Cardiac muscle cell (in vitro differentiated cells and primary cell): ENCODE results near the gene IKZF4. TPM values are rescaled to one million over a fixed set of nuclear protein-coding genes. Genes with fewer than 3 reads are reported as not detected.
"Not testable (repeated sequence)": the region's sequence is repeated elsewhere in the genome, so short reads cannot be mapped to it uniquely, and the experiment has no call there.

Source experiments
- DNase-seq, 2 donors: peaks; one replicate each; pipeline versions ENCODE4 v3.0.0 to v3.0.0-alpha.2; 2010 to 2017; ENCODE audit warnings: low read depth in 1 of 2, low spot score in 1 of 2
- H3K27ac ChIP-seq: fragments of 200-600 bp; sonication (generic); 2 replicates; pipeline ENCODE4 v1.5.1; 2016
- H3K27me3 ChIP-seq: fragments of 200-600 bp; sonication (generic); 2 replicates; pipeline ENCODE4 v1.6.0; 2016; ENCODE audit warnings: control low read depth
- H3K36me3 ChIP-seq: fragments of 200-600 bp; sonication (generic); 2 replicates; pipeline ENCODE4 v1.5.1; 2016; ENCODE audit warnings: control low read depth
- H3K4me1 ChIP-seq: fragments of 200-600 bp; sonication (generic); 2 replicates; pipeline ENCODE4 v1.8.1; 2017; ENCODE audit warnings: low read depth, mild to moderate bottlenecking, mixed run types
- H3K4me3 ChIP-seq: fragments of 200-600 bp; sonication (generic); 2 replicates; pipeline ENCODE4 v1.5.1; 2016; ENCODE audit warnings: mild to moderate bottlenecking
- H3K9me3 ChIP-seq: fragments of 200-600 bp; sonication (generic); 2 replicates; pipeline ENCODE4 v1.5.1; 2017; ENCODE audit warnings: low read depth, mild to moderate bottlenecking, control low read depth
- polyA plus RNA-seq: library from polyadenylated mRNA; unstranded; fragments of >200 nt; fragmentation: Nextera tagmentation; extraction: Ambion mirVana; gene quantifications from 2 replicates; pipeline ENCODE4 v1.2.1, GENCODE V29; 2016
- total RNA-seq: library from RNA; depleted of rRNA; stranded (reverse); fragments of >200 nt; gene quantifications from 2 replicates; pipeline ENCODE4 v1.2.3, GENCODE V29; 2016
- TF ChIP-seq, protein P1 (sequence below): IDR thresholded peaks from 2 replicates; pipeline ENCODE4 v1.5.1; 2012; ENCODE audit warnings: low read depth, mild to moderate bottlenecking, low read length

IKZF4 gene
- total and polyA plus RNA-seq, 2 experiments from 2014 or later, result 11.5 to 12.5 TPM

GRCh38 chr12:55974308-55974730, 46.5 kb upstream of the IKZF4 start:
- peak; percentile 52 to 76 for DNase-seq
- H3K9me3 ChIP-seq, result no peaks in the 10 kb centered on the region
- TF ChIP-seq, protein P1, sequence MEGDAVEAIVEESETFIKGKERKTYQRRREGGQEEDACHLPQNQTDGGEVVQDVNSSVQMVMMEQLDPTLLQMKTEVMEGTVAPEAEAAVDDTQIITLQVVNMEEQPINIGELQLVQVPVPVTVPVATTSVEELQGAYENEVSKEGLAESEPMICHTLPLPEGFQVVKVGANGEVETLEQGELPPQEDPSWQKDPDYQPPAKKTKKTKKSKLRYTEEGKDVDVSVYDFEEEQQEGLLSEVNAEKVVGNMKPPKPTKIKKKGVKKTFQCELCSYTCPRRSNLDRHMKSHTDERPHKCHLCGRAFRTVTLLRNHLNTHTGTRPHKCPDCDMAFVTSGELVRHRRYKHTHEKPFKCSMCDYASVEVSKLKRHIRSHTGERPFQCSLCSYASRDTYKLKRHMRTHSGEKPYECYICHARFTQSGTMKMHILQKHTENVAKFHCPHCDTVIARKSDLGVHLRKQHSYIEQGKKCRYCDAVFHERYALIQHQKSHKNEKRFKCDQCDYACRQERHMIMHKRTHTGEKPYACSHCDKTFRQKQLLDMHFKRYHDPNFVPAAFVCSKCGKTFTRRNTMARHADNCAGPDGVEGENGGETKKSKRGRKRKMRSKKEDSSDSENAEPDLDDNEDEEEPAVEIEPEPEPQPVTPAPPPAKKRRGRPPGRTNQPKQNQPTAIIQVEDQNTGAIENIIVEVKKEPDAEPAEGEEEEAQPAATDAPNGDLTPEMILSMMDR, result no peak
- H3K27ac ChIP-seq, result peak overlapping the region; percentile 98
- no peaks in the 10 kb centered on the region for H3K36me3 ChIP-seq
- peak overlapping the region; percentile 95 for H3K4me3 ChIP-seq
- no peaks in the 10 kb centered on the region for H3K27me3 ChIP-seq
- peaks cover 10% of the 10 kb centered on the region for H3K4me1 ChIP-seq

DNA sequence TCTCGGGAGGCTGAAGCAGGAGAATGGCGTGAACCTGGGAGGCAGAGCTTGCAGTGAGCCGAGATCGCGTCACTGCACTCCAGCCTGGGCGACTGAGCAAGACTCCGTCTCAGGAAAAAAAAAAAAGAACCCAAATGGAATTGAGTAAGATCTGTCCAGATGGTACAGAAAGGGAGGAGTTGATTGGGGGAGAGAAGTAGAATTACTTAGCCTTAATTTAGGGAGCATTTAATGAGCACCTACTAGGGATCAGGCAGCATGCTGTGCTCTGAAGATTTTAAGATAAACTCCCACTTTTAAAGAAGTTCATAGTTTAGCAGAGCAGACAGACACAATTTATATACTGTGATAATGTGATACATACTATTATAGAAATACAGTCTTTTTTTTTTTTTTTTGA, 42.5 kb upstream of the IKZF4 start:
- Histone ChIP-seq H3K27ac (no peak overlapping the region), H3K36me3 (peaks cover 4% of the 10 kb centered on the region), H3K4me1 (peaks cover 10% of the 10 kb centered on the region), H3K27me3 (no peaks in the 10 kb centered on the region), H3K4me3 (no peak overlapping the region), H3K9me3 (no peaks in the 10 kb centered on the region)
- no peak for DNase-seq
- TF ChIP-seq, protein P1, result no peak

GRCh38 chr12:55979069-55979468, 41.8 kb upstream of the IKZF4 start:
- Histone ChIP-seq H3K27me3 (no peaks in the 10 kb centered on the region), H3K4me3 (no peak overlapping the region), H3K9me3 (no peaks in the 10 kb centered on the region), H3K27ac (no peak overlapping the region), H3K4me1 (peaks cover 10% of the 10 kb centered on the region), H3K36me3 (peaks cover 4% of the 10 kb centered on the region)
- DNase-seq, result no peak
- TF ChIP-seq, protein P1, result no peak

- H3K4me1 ChIP-seq, DNase-seq, H3K9me3 ChIP-seq, H3K4me3 ChIP-seq, H3K27me3 ChIP-seq, H3K27ac ChIP-seq: not testable (repeated sequence)
- H3K36me3 ChIP-seq, result peaks cover 13% of the 10 kb centered on the region
Observed at GRCh38 chr12:55981882-55982281, 39.0 kb upstream of the IKZF4 start.

- H3K27me3 ChIP-seq, result no peaks in the 10 kb centered on the region
- H3K4me1 ChIP-seq, result no peaks in the 10 kb centered on the region
- no peaks in the 10 kb centered on the region for H3K9me3 ChIP-seq
- no peak overlapping the region for H3K4me3 ChIP-seq
- H3K27ac ChIP-seq, result no peak overlapping the region
- peaks cover 17% of the 10 kb centered on the region for H3K36me3 ChIP-seq
- DNase-seq, result peak in 1 of 2 donors; percentile 71
- TF ChIP-seq, protein P1, result no peak
Observed at GRCh38 chr12:55982319-55982936, 38.4 kb upstream of the IKZF4 start.

DNA sequence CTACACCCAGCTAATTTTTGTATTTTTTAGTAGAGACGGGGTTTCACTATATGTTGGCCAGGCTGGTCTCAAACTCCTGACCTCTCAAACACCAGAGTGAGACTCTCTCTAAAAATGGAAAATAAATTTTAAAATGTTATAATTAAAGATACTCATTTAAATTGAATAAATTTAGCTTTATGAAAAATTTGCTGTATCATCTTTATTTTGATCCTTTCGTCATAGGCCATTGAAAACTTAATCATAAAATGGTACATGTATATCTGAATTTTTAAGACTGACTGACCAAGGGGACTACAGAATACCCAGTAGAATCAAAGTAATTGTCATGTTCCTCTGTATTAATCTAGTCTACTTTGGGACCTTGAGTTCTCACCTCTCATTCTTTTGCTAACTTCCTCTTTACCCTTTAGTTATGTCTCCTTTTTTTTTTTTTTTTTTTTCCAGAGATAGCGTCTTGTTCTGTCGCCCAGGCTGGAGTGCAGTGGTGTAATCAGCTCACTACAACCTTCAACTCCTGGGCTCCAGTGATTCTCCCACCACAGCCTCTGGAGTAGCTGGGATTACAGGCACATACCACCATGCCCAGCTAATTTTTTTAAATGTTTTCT, 37.5 kb upstream of the IKZF4 start:
- H3K27me3 ChIP-seq, result no peaks in the 10 kb centered on the region
- no peak for DNase-seq
- H3K4me1 ChIP-seq, result no peaks in the 10 kb centered on the region
- H3K9me3 ChIP-seq, result no peaks in the 10 kb centered on the region
- TF ChIP-seq, protein P1, result no peak
- H3K36me3 ChIP-seq, result peaks cover 26% of the 10 kb centered on the region
- no peak overlapping the region for H3K4me3 ChIP-seq
- no peak overlapping the region for H3K27ac ChIP-seq
